ENCODE results near the gene GOLGA5. TPM values are rescaled to one million over a fixed set of nuclear protein-coding genes. Genes with fewer than 3 reads are reported as not detected.
A peak's percentile ranks its signal among the peaks of the same experiment; 100 is the strongest.

Gene GOLGA5
- total RNA-seq, 1 donor, result 77.7 TPM

- no peak for TF ChIP-seq CTCF (IDR thresholded peaks at IDR 0.05; ENCODE audit: insufficient read depth, low read depth, low read length)
- peak; percentile 40 for DNase-seq (ENCODE audit: low read depth)
- peak overlapping the region; percentile 99 for H3K4me3 ChIP-seq (ENCODE audit: low read depth, low read length)
Measured at GRCh38 chr14:92794547-92794941, 439 bp downstream of the GOLGA5 start.

GRCh38 chr14:92794961-92795360, 856 bp downstream of the GOLGA5 start:
- peak overlapping the region; percentile 99 for H3K4me3 ChIP-seq (ENCODE audit: low read depth, low read length)
- no peak for DNase-seq (ENCODE audit: low read depth)
- no peak for TF ChIP-seq CTCF (IDR thresholded peaks at IDR 0.05; ENCODE audit: insufficient read depth, low read depth, low read length)

GRCh38 chr14:92797935-92798653, 4.0 kb downstream of the GOLGA5 start:
- no peak for DNase-seq (ENCODE audit: low read depth)
- TF ChIP-seq CTCF (IDR thresholded peaks at IDR 0.05; ENCODE audit: insufficient read depth, low read depth, low read length), result no peak
- no peak overlapping the region for H3K4me3 ChIP-seq (ENCODE audit: low read depth, low read length)

GRCh38 chr14:92798811-92799210, 4.7 kb downstream of the GOLGA5 start:
- no peak for DNase-seq (ENCODE audit: low read depth)
- no peak overlapping the region for H3K4me3 ChIP-seq (ENCODE audit: low read depth, low read length)
- no peak for TF ChIP-seq CTCF (IDR thresholded peaks at IDR 0.05; ENCODE audit: insufficient read depth, low read depth, low read length)

- no peak for TF ChIP-seq CTCF (IDR thresholded peaks at IDR 0.05; ENCODE audit: insufficient read depth, low read depth, low read length)
- no peak overlapping the region for H3K4me3 ChIP-seq (ENCODE audit: low read depth, low read length)
- no peak for DNase-seq (ENCODE audit: low read depth)
Measured at GRCh38 chr14:92800012-92800411, 5.9 kb downstream of the GOLGA5 start.

GRCh38 chr14:92800525-92800924, 6.4 kb downstream of the GOLGA5 start:
- TF ChIP-seq CTCF (IDR thresholded peaks at IDR 0.05; ENCODE audit: insufficient read depth, low read depth, low read length), result no peak
- no peak overlapping the region for H3K4me3 ChIP-seq (ENCODE audit: low read depth, low read length)
- peak; percentile 21 for DNase-seq (ENCODE audit: low read depth)

- no peak for DNase-seq (ENCODE audit: low read depth)
- no peak for TF ChIP-seq CTCF (IDR thresholded peaks at IDR 0.05; ENCODE audit: insufficient read depth, low read depth, low read length)
- H3K4me3 ChIP-seq (ENCODE audit: low read depth, low read length), result no peak overlapping the region
Measured at GRCh38 chr14:92801917-92802316, 7.8 kb downstream of the GOLGA5 start.
